HG03066 (cell line): ENCODE measurements around the gene NAT16.
"Not testable (repeated sequence)": the region's sequence is repeated elsewhere in the genome, so short reads cannot be mapped to it uniquely, and the experiment has no call there.

ENCODE experiments used
- ATAC-seq: cut with Tn5 transposase; IDR thresholded peaks from one replicate; pipeline ENCODE4 v1.9.1; 2021; ENCODE audit warnings: low read depth; ENCODE audit not compliant: unreplicated experiment

Gene NAT16

DNA sequence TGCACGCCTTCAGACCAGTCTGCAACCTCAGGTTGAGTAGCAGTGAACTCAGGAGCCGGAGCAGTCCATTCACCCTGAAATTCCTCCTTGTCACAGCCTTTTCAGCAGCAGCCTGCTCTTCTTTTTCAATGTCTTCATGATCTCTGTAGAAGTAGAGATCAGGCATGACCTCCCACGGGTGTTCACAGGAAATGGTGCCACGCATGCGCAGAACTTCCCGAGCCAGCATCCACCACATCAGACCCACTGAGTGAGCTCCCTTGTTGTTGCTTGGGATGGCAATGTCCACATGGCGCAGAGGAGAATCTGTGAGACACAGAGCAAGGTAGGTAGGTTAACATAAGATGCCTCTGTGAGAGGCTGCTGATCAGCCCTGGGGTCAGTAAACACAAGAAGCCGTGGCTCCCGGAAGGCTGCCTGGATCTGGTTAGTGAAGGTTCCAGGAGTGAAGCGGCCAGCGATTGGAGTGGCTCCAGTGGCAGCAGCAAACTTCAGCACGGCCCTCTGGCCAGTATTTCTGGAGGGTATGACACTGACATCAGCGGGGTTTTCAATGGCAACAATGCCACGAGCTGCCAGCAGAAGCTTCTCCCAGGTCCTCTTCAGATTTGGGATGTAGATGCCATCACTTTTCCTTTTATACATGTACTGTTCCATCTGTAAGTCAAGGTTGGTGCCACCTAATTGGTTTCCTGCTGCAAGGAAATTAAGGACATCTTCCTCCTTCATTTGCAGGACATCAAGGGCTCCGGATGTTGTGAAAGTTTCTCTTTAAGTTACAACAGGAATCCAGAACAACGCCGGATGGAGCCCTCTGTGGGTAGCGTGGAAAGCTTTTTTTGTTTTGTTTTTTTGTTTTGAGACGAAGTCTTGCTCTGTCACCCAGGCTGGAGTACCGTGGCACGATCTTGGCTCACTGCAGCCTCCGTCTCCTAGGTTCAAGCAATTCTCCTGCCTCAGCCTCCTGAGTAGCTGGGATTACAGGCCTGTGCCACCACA lies 23.9 kb upstream of the NAT16 start:
- not testable (repeated sequence) for ATAC-seq

DNA sequence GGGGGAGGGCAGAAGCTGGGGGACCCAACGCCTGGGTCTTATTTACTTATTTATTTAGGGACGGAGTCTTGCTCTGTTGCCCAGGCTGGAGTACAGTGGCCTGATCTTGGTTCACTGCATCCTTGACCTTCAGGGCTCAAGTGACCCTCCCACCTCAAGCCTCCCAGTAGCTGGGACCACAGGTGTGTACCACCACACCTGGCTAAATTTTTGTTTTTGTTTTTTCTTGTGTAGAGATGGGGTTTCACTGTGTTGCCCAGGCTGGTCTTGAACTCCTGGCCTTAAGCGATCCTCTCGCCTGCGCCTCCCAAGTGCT lies 22.5 kb upstream of the NAT16 start:
- ATAC-seq = no peak

DNA sequence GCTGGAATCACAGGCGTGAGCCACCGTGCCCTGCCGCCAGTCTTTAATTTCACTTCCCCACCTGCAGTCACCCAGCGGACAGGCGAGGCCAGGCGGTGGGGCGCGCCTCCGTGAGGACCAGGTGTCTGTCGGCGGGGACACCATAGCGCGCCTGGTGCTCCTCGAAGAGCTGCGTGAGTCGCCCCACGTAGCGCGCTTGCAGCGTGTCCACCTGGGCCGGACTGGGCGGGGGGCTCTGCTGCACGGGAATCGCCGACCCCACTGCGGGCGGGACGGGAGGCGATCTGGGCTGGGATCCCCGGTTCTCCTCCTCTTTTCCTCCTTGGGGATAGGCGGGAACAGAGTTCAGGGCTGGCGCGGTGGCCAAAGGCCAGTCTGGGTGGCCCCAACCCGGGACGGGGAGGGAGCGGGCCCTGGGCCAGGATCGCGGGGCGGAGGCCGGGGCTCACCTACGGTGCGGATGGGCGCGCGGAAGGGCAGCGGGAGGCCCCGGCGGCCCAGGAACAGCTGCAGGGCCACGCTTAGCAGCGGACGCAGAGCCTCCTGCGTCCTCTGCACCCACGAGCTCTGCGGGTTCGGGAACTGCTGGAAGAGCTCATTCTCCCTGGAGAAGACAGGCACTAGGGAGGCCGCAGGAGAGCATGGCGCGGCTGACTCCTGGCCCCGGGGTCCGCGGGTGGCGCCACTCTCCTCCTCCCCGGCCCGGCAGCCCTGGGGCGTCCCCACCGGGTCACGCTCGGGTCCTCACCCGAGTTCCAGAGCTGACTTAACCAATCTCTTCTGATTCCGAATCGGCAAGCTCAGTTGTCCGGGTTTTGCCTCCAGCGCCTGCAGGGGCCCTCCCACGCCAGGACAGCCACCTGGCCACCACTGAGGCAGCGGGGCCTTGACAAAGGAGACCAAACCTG lies 21.9 kb upstream of the NAT16 start:
- ATAC-seq = no peak

DNA sequence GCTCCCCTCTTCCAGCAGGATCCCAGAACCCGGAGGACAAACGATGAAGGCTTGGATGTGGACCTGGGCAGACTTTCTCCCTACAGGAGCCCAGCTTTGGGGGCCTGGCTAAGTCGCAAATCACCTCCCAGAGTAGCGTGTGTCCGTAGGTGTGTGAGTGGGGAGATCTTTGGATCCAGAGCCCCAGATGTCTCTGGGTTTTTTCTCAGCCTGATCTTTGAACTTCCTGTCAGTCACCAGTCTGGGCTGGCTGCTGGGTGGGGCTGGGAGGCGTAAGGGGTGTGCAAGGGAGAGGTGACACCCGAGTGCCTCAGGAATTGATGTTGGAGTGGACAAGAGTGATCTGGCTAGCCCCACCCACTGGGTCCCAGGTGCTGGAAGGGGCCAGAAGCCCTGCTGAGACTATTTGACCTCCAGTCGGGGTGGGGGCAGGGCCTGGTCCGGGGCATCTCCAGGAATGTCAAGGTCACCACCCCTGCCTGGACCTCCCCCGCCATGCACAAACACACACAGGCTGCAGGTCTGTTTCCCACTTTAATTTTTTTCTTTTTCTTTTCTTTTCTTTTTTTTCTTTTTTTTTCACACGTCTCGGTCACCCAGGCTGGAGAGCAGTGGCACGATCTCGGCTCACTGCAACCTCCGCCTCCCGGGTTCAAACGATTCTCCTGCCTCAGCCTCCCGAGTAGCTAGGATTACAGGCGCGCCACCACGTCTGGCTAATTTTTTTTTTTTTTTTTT lies 20.9 kb upstream of the NAT16 start, which contains the start of gene MOGAT3:
MOGAT3 (minus strand) TSS at position 175 of the 738 bp plus-strand sequence. CDS start 182 bp downstream, outside the sequence.
- ATAC-seq = no peak

DNA sequence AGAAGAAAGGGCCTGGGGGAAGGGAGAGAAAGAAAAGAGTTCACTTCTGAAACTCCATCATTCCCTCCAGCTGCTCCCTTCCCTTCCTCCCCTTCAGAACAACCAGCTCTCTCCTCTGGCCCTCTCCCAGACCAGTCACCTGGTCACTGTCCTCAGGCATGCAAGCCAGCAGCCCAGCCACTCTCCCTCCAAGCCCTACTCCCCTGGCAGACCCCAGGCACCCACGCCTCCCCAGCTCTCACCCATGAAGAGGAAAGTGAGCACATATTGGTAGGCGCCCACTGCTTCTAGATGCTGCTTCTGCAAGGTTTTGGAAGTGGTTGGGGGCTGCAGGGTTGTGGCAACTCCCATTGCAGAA lies 20.4 kb upstream of the NAT16 start:
- ATAC-seq = no peak

DNA sequence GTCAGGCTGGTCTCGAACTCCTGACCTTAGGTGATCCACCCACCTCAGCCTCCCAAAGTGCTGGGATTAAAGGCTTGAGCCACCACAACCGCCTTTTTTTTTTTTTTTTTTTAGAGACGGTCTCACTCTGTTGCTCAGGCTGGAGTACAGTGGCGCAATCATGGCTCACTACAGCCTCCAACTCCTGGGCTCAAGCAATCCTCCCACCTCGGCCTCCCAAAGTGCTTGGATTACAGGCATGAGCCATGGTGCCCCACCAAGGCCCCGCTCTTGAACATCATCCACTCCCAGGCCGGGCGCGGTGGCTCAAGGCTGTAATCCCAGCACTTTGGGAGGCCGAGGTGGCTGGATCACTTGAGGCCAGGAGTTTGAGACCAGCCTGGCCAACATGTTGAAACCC lies 19.4 kb upstream of the NAT16 start:
- not testable (repeated sequence) for ATAC-seq

DNA sequence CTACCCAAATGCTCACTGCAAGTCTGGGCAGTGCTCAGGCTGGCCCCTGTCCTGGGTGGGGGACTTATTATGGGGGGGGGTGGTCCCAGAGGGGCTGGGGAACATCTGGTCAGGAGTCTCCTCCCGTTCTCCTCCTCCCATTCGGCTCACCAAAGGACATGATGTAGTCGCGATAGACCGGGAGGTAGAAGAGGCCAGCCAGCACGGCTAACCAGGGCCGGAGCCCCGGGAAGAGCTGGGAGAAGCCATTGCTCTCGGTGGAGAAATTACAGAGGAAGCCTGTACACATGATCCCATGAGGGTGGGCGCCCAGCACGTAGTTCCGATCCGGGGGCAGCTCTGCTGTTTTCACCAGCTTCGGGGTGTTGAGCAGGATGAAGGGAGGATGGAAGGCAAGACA lies 18.4 kb upstream of the NAT16 start:
- no peak for ATAC-seq

DNA sequence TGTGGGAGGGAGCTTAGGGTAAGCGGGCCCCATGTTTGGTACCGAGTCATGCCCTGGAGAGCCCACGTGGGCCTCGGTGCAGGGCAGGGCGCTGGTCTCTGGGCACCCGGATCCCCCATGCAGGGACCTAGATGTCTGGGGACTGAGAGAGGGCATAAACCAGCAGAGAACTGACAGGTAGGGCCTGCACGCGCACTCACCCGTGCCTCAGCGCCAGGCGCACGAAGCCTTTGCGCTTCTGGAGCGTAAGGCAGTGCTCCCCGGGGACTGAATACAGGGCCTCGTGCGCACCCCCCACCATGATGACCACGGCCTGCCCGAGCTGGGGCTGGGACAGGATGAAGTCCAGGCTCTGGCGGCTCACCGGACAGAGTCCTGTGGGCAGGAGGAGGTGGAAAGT lies 17.9 kb upstream of the NAT16 start:
- ATAC-seq = no peak

DNA sequence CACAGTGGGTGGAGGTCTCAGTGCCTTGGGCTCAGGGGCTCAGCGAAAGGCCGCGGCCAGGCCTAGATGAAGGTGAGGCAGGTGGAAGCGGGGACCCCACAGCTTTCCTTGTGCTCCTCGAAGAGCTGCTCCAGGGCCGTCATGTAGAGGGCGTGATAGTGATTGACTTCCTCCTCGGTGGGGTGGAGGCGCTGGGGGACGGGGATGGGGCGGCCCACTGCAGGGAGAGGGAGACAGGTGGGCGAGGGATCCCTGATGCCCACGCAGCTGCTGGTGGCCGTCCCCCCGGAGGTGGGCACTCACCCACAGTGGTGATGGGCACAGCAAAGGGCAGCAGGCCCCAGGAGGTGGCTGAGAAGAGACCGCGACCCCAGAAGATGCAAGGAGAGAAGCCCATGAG lies 15.8 kb upstream of the NAT16 start:
- no peak for ATAC-seq

DNA sequence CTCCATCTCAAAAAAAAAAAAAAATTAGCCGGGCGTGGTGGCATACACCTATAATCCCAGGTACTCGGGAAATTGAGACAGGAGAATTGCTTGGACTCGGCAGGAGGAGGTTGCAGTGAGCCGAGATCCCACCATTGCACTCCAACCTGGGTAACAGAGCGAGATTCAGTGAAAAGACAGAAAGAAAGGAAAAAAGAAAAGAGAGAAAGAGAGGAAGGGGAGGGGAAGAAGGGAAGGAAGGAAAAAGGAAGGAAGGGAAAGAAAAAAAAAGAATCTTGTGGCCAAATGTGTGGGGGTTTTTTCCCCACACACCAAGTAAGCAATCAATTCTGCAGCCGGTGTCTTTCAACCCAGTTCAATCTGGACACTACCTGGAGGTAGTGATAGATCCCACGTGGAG lies 9.0 kb upstream of the NAT16 start:
- no peak for ATAC-seq

DNA sequence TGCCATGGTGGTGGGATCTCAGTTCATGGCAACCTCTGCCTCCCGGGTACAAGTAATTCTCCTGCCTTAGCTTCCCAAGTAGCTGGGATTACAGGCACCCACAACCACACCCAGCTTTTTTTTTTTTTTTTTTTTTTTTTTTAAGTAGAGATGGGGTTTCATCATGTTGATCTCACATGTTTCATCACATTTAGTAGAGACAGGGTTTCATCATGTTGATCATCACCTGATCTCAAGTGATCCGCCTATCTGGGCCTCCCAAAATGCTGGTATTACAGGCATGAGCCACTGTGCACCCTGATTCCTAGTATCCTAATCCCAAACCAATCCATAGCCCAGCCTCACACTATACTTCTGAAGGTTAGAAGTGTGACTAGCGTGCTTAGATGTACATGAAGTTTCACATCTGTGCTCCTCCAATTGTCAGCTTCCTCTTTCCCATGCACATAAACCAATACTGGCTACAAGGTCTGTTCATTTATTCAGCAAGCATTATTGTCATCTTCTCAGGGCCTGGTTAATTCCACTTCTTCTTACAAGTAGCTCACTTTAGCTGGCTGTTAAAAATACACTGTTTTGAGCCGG lies 6.8 kb upstream of the NAT16 start:
- ATAC-seq = no peak

DNA sequence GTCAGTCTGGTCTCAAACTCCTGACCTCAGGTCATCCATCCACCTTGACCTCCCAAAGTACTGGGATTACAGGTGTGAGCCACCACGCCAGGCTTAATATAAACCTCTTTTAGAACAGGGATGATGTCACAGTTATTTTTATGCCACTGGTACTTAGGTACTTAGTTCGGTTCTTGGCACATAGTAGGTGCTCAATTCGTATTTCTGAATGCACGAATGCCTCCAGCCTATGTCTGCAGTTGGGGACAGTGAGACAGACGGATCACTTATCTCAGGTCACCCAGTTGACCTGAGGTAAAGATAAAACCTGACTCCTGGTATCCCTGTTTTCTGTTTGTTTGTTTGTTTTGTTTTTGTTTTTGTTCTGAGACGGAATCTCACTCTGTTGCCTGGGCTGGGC lies 6.1 kb upstream of the NAT16 start:
- no peak for ATAC-seq

DNA sequence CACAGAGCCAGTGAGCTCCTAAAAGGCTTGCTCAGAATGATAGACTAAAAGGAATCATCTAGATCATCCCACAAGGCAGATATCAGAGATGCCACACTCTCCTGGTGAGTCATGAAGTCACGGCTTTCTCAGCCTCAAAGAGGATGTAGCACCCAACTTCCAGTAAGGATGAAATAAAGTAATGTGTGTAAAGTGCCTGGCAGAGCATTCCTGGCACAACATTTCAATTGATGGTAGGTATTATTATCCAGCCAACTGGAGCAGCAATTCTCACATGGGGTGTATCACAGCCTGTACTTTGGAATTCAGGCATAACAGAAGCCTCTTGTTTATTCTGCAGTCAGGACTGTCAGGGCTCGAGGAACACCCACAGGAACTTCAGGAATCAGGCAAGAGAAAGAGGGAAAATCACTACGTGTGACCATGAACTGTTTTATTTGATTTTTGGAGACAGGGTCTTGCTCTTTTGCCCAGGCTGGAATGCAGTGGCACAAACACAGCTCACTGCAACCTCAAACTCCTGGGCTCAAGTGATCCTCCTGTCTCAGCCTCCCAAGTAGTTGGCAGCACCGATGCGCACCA lies 5.3 kb upstream of the NAT16 start:
- no peak for ATAC-seq

DNA sequence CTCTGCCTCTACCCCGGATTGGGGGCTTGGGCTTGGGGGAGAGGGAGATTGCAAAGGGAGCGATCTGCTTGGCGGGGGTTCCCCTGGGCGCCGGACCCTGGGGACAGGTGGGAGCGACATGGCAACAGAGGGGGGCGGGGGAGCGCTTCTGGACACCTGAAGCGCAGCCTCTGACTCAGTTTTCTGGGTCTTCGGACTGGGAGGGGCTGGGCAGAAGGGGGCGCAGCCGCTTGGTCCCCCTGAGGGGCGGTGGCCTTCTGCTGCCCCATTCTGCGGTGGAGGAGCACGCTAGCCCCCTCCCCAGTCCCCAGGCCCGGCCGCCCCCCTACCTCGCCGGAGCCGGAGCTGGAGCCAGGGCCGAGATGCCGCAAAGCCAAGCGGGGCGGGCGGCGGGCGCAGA lies 380 bp downstream of the NAT16 start:
- ATAC-seq = no peak

DNA sequence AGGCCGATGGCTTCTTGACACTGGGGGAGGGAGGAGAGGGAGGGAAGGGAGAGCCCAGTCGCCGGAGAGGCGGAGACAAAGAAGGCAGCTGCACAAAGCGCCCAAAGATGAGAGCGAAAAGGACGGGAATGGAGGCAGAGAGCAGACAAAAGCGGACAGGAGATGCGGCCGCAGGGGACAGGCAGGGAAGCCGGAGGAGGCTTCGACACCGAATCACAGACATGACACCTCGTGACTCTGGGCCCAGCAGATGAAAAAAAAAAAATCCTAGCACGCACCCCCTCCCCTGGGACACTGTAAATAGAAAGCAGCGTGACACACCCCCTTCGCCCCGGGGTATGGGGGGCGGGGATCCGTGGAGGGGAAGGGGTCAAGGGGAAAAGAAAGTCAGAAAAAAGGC lies 976 bp downstream of the NAT16 start:
- no peak for ATAC-seq

DNA sequence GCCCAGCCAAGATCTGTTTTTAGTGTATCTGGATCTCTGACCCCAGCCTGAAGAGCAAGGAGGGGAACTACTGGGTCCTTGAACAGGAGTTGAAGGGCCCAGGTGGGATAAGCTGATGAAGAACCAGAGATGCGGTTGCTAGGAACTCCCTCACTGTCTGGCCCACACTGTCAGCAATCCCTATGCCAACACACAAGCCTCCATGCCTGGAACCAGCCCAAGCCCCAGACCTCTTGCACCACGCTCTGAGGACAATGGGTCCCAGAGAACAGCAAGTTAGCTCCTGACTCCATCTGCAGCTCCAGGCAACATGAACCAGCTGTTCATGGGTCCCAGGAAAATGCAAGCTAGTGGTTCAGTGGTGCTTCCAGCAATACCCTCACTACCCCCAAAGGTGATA lies 2.4 kb downstream of the NAT16 start:
- no peak for ATAC-seq

DNA sequence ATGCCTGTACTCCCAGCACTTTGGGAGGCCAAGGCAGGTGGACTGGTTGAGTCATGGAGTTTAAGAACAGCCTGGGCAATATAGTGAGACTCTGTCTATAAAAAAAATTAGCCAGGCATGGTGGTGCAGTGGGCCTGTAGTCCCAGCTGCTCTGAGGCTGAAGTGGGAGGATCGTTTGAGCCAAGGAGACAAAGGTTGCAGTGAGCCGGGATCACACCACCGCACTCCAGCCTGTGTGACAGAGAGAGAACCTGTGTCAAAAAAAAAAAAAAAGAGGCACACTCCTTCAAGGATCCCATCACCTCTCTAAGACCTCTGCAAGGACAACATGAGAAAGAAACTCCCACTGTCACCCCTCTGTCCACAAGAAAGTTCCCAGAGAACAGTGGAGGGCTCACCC lies 4.4 kb downstream of the NAT16 start:
- ATAC-seq = no peak

DNA sequence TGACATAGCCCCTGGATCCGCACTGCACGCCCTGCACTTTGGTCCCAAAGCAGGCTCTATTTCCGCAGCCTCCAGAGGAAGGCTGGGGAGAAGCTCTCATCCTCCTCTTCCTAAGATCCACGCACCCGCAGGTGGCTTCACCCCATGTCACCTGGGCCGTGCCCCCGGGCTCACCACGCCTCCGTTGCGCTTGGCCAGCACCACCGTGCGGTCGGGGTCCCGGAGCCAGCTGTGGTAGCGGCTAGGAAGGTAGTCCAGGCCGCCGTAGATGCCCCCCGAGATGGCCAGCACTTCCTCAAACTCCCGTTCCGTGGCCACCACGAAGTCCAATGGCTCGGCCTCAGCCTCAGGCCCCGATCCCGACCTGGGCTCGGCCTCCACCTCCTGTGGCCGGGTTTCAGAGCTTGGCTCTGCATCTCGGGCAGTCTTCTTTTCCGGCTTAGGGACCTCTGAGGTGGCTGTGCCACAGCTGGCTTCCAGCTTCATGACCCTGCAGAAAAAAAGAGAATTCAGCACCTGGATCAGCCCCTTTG lies 5.7 kb downstream of the NAT16 start:
- ATAC-seq = no peak

DNA sequence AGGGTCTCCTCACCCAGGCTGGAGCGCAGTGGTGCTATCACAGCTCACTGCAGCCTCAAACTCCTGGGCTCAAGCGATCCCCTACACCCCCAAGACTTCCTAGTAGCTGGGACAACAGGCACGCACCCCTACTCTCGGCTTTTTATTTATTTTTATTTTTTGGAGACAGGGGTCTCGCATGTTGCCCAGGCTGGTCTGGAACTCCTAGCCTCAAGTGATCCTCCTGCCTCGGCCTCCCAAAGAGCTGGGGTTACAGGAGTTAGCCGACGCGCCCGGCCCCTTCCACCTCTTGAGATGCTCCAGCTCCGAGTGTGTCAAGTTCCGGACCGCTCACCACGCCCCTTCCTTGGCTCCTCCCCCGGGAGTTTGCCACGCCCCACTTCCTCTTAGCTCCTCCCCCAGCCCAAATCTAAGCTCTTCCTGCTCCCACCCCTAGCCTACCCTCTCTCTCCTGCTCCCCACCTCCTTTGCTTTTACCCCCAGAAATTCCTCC lies 6.3 kb downstream of the NAT16 start:
- peak; percentile 66 for ATAC-seq
